ENCODE measurements around the gene NDUFA7. TPM values are rescaled to one million over a fixed set of nuclear protein-coding genes. Genes with fewer than 3 reads are reported as not detected.
"Not testable (repeated sequence)": the region's sequence is repeated elsewhere in the genome, so short reads cannot be mapped to it uniquely, and the experiment has no call there.

Gene NDUFA7
- total and polyA plus RNA-seq, 9 donors, result 7.7 to 63.7 (median 30.2) TPM

DNA sequence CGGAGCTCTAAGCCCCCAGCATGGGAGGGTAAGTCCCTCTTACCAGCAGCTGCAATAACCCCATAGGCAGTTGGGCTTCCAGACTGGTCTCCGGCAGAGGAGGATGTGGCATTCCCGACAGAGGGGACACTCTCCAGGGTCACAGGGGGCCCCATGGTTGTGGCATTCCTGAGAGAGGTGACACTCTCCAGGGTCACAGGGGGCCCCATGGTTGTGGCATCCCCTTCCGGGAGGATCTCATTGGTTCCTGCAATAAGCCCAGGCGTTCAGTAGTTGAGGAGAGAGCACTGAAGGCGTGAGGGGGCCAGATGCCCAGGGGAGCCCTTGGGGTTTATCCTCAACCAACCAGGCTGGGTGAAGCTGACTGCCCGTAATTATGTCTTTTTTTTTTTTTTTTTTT lies 18.4 kb downstream of the NDUFA7 start:
- DNase-seq, result peak in 3 of 5 donors; percentile 5 to 20 (median 13)
- intact Hi-C loops (cut with DNase I), result no loop called here
- WGBS, 3 donors, result 70 to 72% (median 72%) methylated on average over 7 of the region's 7 CpGs

DNA sequence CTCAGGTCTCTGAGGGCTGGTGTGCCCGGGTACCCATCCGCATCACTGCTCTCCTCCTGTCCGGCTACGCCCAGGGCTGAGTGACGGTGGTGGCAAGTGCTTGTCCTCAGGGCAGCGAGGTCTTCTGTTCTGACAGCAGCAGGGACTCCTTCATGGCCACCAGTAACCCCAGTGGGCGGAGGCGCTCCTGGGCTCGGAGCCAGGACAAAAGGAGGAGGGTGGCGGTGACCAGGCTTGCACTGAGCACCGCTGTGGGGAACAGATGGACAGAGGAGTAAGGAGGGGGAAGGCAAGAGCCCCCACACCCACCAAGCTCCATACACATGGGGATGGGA lies 18.9 kb downstream of the NDUFA7 start:
- Histone ChIP-seq H3K4me1 (ENCODE audit: insufficient read depth) (peaks cover 1% of the 10 kb centered on the region), H3K27me3 (no peaks in the 10 kb centered on the region), H3K36me3 (no peaks in the 10 kb centered on the region), H3K4me3 (no peak overlapping the region), H3K27ac (no peak overlapping the region), H3K9me3 (no peaks in the 10 kb centered on the region)
- intact Hi-C loops (cut with DNase I), result no loop called here
- TF ChIP-seq, protein P1, sequence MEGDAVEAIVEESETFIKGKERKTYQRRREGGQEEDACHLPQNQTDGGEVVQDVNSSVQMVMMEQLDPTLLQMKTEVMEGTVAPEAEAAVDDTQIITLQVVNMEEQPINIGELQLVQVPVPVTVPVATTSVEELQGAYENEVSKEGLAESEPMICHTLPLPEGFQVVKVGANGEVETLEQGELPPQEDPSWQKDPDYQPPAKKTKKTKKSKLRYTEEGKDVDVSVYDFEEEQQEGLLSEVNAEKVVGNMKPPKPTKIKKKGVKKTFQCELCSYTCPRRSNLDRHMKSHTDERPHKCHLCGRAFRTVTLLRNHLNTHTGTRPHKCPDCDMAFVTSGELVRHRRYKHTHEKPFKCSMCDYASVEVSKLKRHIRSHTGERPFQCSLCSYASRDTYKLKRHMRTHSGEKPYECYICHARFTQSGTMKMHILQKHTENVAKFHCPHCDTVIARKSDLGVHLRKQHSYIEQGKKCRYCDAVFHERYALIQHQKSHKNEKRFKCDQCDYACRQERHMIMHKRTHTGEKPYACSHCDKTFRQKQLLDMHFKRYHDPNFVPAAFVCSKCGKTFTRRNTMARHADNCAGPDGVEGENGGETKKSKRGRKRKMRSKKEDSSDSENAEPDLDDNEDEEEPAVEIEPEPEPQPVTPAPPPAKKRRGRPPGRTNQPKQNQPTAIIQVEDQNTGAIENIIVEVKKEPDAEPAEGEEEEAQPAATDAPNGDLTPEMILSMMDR (IDR thresholded peaks at IDR 0.05), result no peak
- no peak for TF ChIP-seq POLR2A (IDR thresholded peaks at IDR 0.05)
- no peak for TF ChIP-seq EP300 (IDR thresholded peaks at IDR 0.05)
- DNase-seq, result peak in 4 of 5 donors; percentile 5 to 36 (median 18)
- 60 to 67% (median 64%) methylated on average over 10 to 11 of the region's 11 CpGs for WGBS, 3 donors

More for the DNA sequence above, 18.4 kb downstream of the NDUFA7 start:
- H3K27me3 ChIP-seq, result no peaks in the 10 kb centered on the region
- no peaks in the 10 kb centered on the region for H3K36me3 ChIP-seq
- no peak overlapping the region for H3K4me3 ChIP-seq
- TF ChIP-seq EP300 (IDR thresholded peaks at IDR 0.05) (no peak), POLR2A (IDR thresholded peaks at IDR 0.05) (no peak)
- TF ChIP-seq, protein P1 (IDR thresholded peaks at IDR 0.05), result no peak
- no peaks in the 10 kb centered on the region for H3K9me3 ChIP-seq
- peaks cover 5% of the 10 kb centered on the region for H3K4me1 ChIP-seq (ENCODE audit: insufficient read depth)
- no peak overlapping the region for H3K27ac ChIP-seq

DNA sequence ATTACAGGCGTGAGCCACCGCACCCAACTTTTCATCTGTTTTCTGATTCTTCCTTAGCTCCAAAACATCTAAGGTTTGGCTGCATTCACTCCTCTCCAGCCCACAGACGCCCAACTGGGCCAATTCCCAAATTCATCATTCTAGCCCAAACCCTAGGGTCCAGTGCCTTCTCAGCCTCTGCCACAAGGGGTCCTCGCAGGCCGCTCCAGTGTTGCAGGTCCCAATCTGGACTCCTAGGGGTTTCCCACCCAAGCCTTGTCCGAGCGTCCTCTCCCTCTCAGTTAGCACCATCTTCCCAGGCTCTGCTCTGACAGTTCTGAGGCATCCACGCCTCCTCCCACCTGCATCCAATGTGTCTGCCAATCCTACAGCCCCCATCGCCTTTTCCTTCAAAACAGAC lies 29.8 kb downstream of the NDUFA7 start:
- no CpG with 5 or more reads among the region's 9 CpGs for WGBS, 3 donors
- H3K27ac ChIP-seq, H3K9me3 ChIP-seq: not testable (repeated sequence)

DNA sequence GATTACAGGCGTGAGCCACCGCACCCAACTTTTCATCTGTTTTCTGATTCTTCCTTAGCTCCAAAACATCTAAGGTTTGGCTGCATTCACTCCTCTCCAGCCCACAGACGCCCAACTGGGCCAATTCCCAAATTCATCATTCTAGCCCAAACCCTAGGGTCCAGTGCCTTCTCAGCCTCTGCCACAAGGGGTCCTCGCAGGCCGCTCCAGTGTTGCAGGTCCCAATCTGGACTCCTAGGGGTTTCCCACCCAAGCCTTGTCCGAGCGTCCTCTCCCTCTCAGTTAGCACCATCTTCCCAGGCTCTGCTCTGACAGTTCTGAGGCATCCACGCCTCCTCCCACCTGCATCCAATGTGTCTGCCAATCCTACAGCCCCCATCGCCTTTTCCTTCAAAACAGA lies 44.7 kb downstream of the NDUFA7 start:
- WGBS, 3 donors, result no CpG with 5 or more reads among the region's 9 CpGs
- H3K4me1 ChIP-seq (ENCODE audit: insufficient read depth); intact Hi-C loops (cut with DNase I); H3K27ac ChIP-seq; H3K27me3 ChIP-seq; H3K4me3 ChIP-seq; H3K36me3 ChIP-seq; DNase-seq; H3K9me3 ChIP-seq: not testable (repeated sequence)

More for the DNA sequence above, 29.8 kb downstream of the NDUFA7 start:
- DNase-seq; H3K4me3 ChIP-seq; H3K4me1 ChIP-seq (ENCODE audit: insufficient read depth); H3K36me3 ChIP-seq; H3K27me3 ChIP-seq; intact Hi-C loops (cut with DNase I): not testable (repeated sequence)

DNA sequence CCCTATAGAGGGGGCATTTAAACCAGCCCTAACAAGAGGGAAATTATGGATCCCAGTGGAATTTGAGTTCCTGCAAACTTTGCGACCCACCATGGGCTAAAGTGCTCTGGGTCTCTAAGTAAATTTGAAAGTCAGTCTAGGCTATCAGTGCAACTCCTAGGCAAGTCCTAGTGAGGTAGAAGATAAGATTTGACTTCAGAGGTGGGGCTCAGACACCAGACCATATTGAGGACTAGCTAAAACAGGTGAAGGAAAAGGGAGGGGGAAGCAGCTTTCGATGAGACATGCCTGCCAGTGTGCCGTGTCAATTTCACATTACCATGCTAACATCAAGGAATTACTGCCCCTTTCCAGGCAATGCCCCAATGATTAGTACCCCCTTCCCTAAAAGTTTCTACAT lies 51.5 kb downstream of the NDUFA7 start:
- H3K27ac ChIP-seq, result no peak overlapping the region
- H3K27me3 ChIP-seq, result no peaks in the 10 kb centered on the region
- H3K36me3 ChIP-seq, result no peaks in the 10 kb centered on the region
- H3K9me3 ChIP-seq, result no peaks in the 10 kb centered on the region
- DNase-seq, result peak in 1 of 5 donors; percentile 1
- no peak overlapping the region for H3K4me3 ChIP-seq
- no peaks in the 10 kb centered on the region for H3K4me1 ChIP-seq (ENCODE audit: insufficient read depth)
- TF ChIP-seq POLR2A (IDR thresholded peaks at IDR 0.05), result no peak
- no peak for TF ChIP-seq EP300 (IDR thresholded peaks at IDR 0.05)
- TF ChIP-seq, protein P1 (IDR thresholded peaks at IDR 0.05), result no peak
- WGBS, 3 donors, result 85 to 96% (median 88%) methylated on average over 3 of the region's 3 CpGs
- intact Hi-C loops (cut with DNase I), result loop anchor here in 1 of 4 donors (10.0 kb wide), 1 partner anchor 45 kb away; no protein-coding TSS in a partner anchor
